Activated CD4-positive, alpha-beta T cell treated with anti-CD3 and anti-CD28 coated beads, Interleukin-2, amount 50 U/mL, for 16 hours (primary cell): ENCODE measurements around the gene ACSM6.

ENCODE experiments used
- DNase-seq: peaks from one replicate; pipeline ENCODE4 v3.0.0-alpha.2; 2020

Gene ACSM6

GRCh38 chr10:95275726-95276366 lies 81.8 kb downstream of the ACSM6 start:
- DNase-seq, result no peak

GRCh38 chr10:95276367-95277200 lies 82.5 kb downstream of the ACSM6 start:
- no peak for DNase-seq

- DNase-seq, result no peak
Measured at GRCh38 chr10:95277201-95277570, 83.1 kb downstream of the ACSM6 start.

GRCh38 chr10:95277614-95278013 lies 83.6 kb downstream of the ACSM6 start:
- no peak for DNase-seq
